Endothelial cell of umbilical vein (primary cell): ENCODE measurements around the gene CFL1. TPM values are rescaled to one million over a fixed set of nuclear protein-coding genes. Genes with fewer than 3 reads are reported as not detected.

Source experiments
- BruUV-seq: library from RNA; stranded (reverse); fragments of 400-500 nt; replicated peaks from 2 replicates; lab custom pipeline; 2021; lab: Mats Ljungman, UMichigan
- CTCF ChIA-PET: fragments of 300-600, 350-600 bp; sonication (Branson Sonifier 250); formaldehyde crosslinking; loops from one replicate; lab custom pipeline; 2021; ENCODE audit warnings: antibody characterized with exemption, inconsistent platforms; lab: Charles Lee
- POLR2A ChIA-PET: fragments of 300-600, 350-600 bp; sonication (Branson Sonifier 250); formaldehyde crosslinking; loops from one replicate; lab custom pipeline; 2021; ENCODE audit warnings: antibody characterized with exemption, inconsistent platforms; lab: Charles Lee
- DNase-seq: peaks from one replicate; pipeline ENCODE4 v3.0.0-alpha.2; 2011; ENCODE audit warnings: low read depth, low spot score
- FAIRE-seq: peaks from 2 replicates; lab custom pipeline; 2011; peaks lifted over from hg19 to GRCh38; lab: Jason Lieb, UNC
- H2AFZ ChIP-seq: 2 replicates; pipeline ENCODE4 v1.6.0; 2012; ENCODE audit warnings: low read depth, low read length, control low read depth, inconsistent platforms
- H3K27ac ChIP-seq: 2 replicates; pipeline ENCODE4 v1.5.1; 2011; ENCODE audit warnings: low read depth, mild to moderate bottlenecking, control low read depth, low read length, moderate library complexity; ENCODE audit not compliant: insufficient read depth
- H3K27me3 ChIP-seq, 2 experiments: 2 replicates each; pipeline versions ENCODE4 v1.6.0 to v1.6.1; 2011; ENCODE audit warnings: low read length in 2 of 2, mixed read lengths in 1 of 2; ENCODE audit not compliant: control insufficient read depth in 2 of 2, insufficient read depth in 2 of 2
- H3K36me3 ChIP-seq, 2 experiments: 2 replicates in 1 of 2; 3 replicates in 1 of 2; pipeline ENCODE4 v1.5.1; 2011; ENCODE audit warnings: low read length in 2 of 2, mild to moderate bottlenecking in 1 of 2, moderate library complexity in 1 of 2; ENCODE audit not compliant: control insufficient read depth in 2 of 2, insufficient read depth in 2 of 2; ENCODE audit errors: extremely low read depth in 1 of 2
- H3K4me1 ChIP-seq: 3 replicates; pipeline ENCODE4 v1.5.1; 2011; ENCODE audit warnings: mild to moderate bottlenecking, low read length; ENCODE audit not compliant: control insufficient read depth, insufficient read depth; ENCODE audit errors: extremely low read depth
- H3K4me2 ChIP-seq: 2 replicates; pipeline ENCODE4 v1.6.1; 2011; ENCODE audit warnings: low read length, control low read depth, mixed read lengths; ENCODE audit not compliant: insufficient read depth
- H3K4me3 ChIP-seq, 3 experiments: fragments of 200-600 bp in 1 of 3; sonication (generic), shearing (Covaris generic) in 1 of 3; replicated peaks in 1 of 3; 2 replicates each; pipeline ENCODE4 v1.5.1; 2011 to 2016; ENCODE audit warnings: control low read depth in 3 of 3, low read length in 3 of 3, mild to moderate bottlenecking in 2 of 3, inconsistent platforms in 1 of 3, low read depth in 1 of 3, moderate library complexity in 1 of 3; ENCODE audit not compliant: insufficient read depth in 1 of 3
- H3K79me2 ChIP-seq: 2 replicates; pipeline ENCODE4 v1.6.0; 2012; ENCODE audit warnings: low read length, inconsistent platforms; ENCODE audit not compliant: control insufficient read depth, insufficient read depth
- H3K9ac ChIP-seq: replicated peaks from 2 replicates; pipeline ENCODE3; 2011; ENCODE audit warnings: low read length, control low read depth; ENCODE audit not compliant: insufficient read depth; ENCODE audit errors: extremely low read depth
- H3K9me1 ChIP-seq: replicated peaks from 3 replicates; pipeline ENCODE4 v1.6.0; 2011; ENCODE audit warnings: mild to moderate bottlenecking, low read length; ENCODE audit not compliant: control insufficient read depth, insufficient read depth; ENCODE audit errors: extremely low read depth
- H3K9me3 ChIP-seq: replicated peaks from 2 replicates; pipeline ENCODE4 v1.5.1; 2012; ENCODE audit warnings: low read length, inconsistent platforms; ENCODE audit not compliant: control insufficient read depth, insufficient read depth
- H4K20me1 ChIP-seq: replicated peaks from 2 replicates; pipeline ENCODE3; 2011; ENCODE audit warnings: mild to moderate bottlenecking, low read length; ENCODE audit not compliant: control insufficient read depth, insufficient read depth; ENCODE audit errors: extremely low read depth
- EZH2 ChIP-seq: IDR thresholded peaks from 2 replicates; pipeline ENCODE4 v1.6.1; 2012; ENCODE audit warnings: borderline replicate concordance, low read depth, mild to moderate bottlenecking, moderate library complexity, low read length, inconsistent platforms; ENCODE audit not compliant: severe bottlenecking
- FOS ChIP-seq: IDR thresholded peaks from 2 replicates; pipeline ENCODE4 v1.6.1; 2011; ENCODE audit warnings: mild to moderate bottlenecking, low read length, moderate library complexity, borderline replicate concordance; ENCODE audit not compliant: insufficient read depth
- GATA2 ChIP-seq: IDR thresholded peaks from 2 replicates; pipeline ENCODE4 v1.7.0; 2011; ENCODE audit warnings: low read depth, mild to moderate bottlenecking, moderate library complexity, mixed read lengths, low read length; ENCODE audit not compliant: insufficient read length, insufficient read depth
- JUN ChIP-seq: IDR thresholded peaks from 2 replicates; pipeline ENCODE4 v1.6.1; 2011; ENCODE audit warnings: borderline replicate concordance, low read depth; ENCODE audit not compliant: insufficient read length, insufficient read depth
- MYC ChIP-seq: IDR thresholded peaks from one replicate; pipeline ENCODE4 v1.6.1; 2011; ENCODE audit warnings: mild to moderate bottlenecking, low read depth, low read length
- POLR2A ChIP-seq: IDR thresholded peaks from 2 replicates; pipeline ENCODE4 v1.6.1; 2012; ENCODE audit warnings: low read depth, mild to moderate bottlenecking, control low read depth, low read length
- POLR2AphosphoS5 ChIP-seq: IDR thresholded peaks from 2 replicates; pipeline ENCODE4 v1.6.1; 2012; ENCODE audit warnings: low read depth, mild to moderate bottlenecking, control low read depth, low read length, moderate library complexity; ENCODE audit not compliant: insufficient read depth
- dilution Hi-C: fragments of 300-500 bp; cut with MboI; formaldehyde crosslinking; loops from one replicate; pipeline ENCODE4 v1.15.0; 2019; ENCODE audit warnings: low sequenced_read_pairs; ENCODE audit not compliant: extremely low pct_ligation_motif_present
- intact Hi-C: fragments of 100-400 bp; cut with micrococcal nuclease; formaldehyde crosslinking; loops from one replicate; pipeline ENCODE4 v1.10.0; 2022
- polyA plus RNA-seq, 4 experiments: library from polyadenylated mRNA; depleted of rRNA in 3 of 4; stranded (reverse) in 3 of 4; unstranded in 1 of 4; fragments of >200 nt; gene quantifications; 2 replicates each; pipeline versions ENCODE4 v1.2.1 to v1.2.3, GENCODE V29; 2011 to 2012; ENCODE audit warnings: missing spikeins in 1 of 4
- total RNA-seq: library from RNA; stranded (reverse); gene quantifications from 2 replicates; pipeline ENCODE4 v1.2.3, GENCODE V29; 2021
- TF ChIP-seq, protein P1 (sequence below): IDR thresholded peaks from 2 replicates; pipeline ENCODE4 v1.6.1; 2011; ENCODE audit not compliant: insufficient read depth, insufficient read length
- TF ChIP-seq, protein P2 (sequence below), 2 donors: IDR thresholded peaks; 1 replicate in 1 of 2; 2 replicates in 1 of 2; pipeline ENCODE4 v1.5.1; 2011; ENCODE audit warnings: low read length in 2 of 2, mild to moderate bottlenecking in 2 of 2, moderate library complexity in 2 of 2, control low read depth in 1 of 2, inconsistent platforms in 1 of 2, low read depth in 1 of 2; ENCODE audit not compliant: insufficient read depth in 1 of 2; ENCODE audit errors: extremely low read depth in 1 of 2

The CFL1 gene
- total and polyA plus RNA-seq, 2 donors (not counting 3 experiments of a cell fraction or from before 2014, with no cell fraction given) = 1,844 to 2,403 TPM

DNA sequence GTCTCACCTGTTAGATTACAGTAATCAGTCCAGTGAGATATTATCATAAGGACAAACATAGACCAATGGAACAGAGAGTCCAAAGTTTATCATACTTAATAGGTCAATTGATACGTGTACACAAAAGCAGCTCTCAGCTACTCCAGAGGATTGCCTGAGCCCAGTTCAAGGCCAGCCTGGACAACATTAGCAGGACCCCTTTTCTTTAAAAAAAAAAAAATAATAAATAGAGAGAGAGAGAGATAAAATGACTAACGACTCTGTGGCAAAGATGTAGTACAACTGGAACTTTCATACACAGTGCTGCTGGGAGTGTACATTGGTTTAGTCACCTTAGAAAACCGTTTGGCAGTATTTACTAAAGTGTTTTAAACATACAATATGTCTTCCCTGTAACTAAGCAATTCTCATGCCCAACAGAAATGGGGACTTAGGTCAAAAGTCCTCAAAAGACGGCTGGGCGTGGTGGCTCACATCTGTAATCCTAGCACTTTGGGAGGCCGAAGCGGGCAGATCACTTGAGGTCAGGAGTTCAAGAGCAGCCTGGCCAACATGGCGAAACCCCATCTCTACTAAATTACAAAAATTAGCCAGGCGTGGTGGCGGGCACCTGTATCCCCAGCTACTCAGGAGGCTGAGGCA is 13.6 kb downstream of the CFL1 start:
- TF ChIP-seq JUN (no peak), FOS (no peak), POLR2AphosphoS5 (no peak), POLR2A (no peak), GATA2 (no peak), EZH2 (no peak), MYC (no peak)
- TF ChIP-seq, protein P1, sequence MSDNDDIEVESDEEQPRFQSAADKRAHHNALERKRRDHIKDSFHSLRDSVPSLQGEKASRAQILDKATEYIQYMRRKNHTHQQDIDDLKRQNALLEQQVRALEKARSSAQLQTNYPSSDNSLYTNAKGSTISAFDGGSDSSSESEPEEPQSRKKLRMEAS = no peak
- TF ChIP-seq, protein P2, sequence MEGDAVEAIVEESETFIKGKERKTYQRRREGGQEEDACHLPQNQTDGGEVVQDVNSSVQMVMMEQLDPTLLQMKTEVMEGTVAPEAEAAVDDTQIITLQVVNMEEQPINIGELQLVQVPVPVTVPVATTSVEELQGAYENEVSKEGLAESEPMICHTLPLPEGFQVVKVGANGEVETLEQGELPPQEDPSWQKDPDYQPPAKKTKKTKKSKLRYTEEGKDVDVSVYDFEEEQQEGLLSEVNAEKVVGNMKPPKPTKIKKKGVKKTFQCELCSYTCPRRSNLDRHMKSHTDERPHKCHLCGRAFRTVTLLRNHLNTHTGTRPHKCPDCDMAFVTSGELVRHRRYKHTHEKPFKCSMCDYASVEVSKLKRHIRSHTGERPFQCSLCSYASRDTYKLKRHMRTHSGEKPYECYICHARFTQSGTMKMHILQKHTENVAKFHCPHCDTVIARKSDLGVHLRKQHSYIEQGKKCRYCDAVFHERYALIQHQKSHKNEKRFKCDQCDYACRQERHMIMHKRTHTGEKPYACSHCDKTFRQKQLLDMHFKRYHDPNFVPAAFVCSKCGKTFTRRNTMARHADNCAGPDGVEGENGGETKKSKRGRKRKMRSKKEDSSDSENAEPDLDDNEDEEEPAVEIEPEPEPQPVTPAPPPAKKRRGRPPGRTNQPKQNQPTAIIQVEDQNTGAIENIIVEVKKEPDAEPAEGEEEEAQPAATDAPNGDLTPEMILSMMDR (IDR thresholded peaks at IDR 0.05; ENCODE audit: extremely low read depth in 1 of 2, insufficient read depth in 1 of 2, low read depth in 1 of 2, low read length in 2 of 2) = no peak
- ChIA-PET CTCF (interaction anchor here (1.6 to 2.5 kb wide), 2 partner anchors 12 to 64 kb away, joined by 5 to 9 read pairs; partner anchors contain the start of gene AP5B1), POLR2A (no interaction called here)
- no peaks in the 10 kb centered on the region for H3K4me1 ChIP-seq
- intact Hi-C loops = no loop called here
- no peak overlapping the region for H2AFZ ChIP-seq
- H3K9me1 ChIP-seq = no peaks in the 10 kb centered on the region
- no peaks in the 10 kb centered on the region for H4K20me1 ChIP-seq
- no peaks in the 10 kb centered on the region for H3K27me3 ChIP-seq
- H3K9me3 ChIP-seq = no peaks in the 10 kb centered on the region
- dilution Hi-C loops = no loop called here
- FAIRE-seq (no peak), DNase-seq (no peak)
- H3K79me2 ChIP-seq = no peaks in the 10 kb centered on the region
- H3K4me3 ChIP-seq = no peak overlapping the region
- no peak overlapping the region for H3K9ac ChIP-seq
- no peaks in the 10 kb centered on the region for H3K36me3 ChIP-seq
- no peak overlapping the region for H3K4me2 ChIP-seq
- no TSS peak for BruUV-seq
- H3K27ac ChIP-seq = no peak overlapping the region
